BJ (cell line): ENCODE data around the gene RFX4. TPM values are rescaled to one million over a fixed set of nuclear protein-coding genes. Genes with fewer than 3 reads are reported as not detected.

Experiments used
- CTCF ChIA-PET: fragments of 350-600 bp; formaldehyde crosslinking; extraction: SDS; loops from one replicate; lab custom pipeline; 2021; ENCODE audit warnings: antibody characterized with exemption, inconsistent platforms; lab: Yijun Ruan, JAX
- POLR2A ChIA-PET: fragments of 300-600 bp; sonication (Branson Sonifier 250); formaldehyde crosslinking; extraction: SDS; loops from one replicate; lab custom pipeline; 2021; ENCODE audit warnings: antibody characterized with exemption; lab: Charles Lee
- DNase-seq: peaks from one replicate; pipeline ENCODE4 v3.0.0-alpha.2; 2011; ENCODE audit warnings: low read depth
- H3K27me3 ChIP-seq: 2 replicates; pipeline ENCODE4 v1.6.0; 2011; ENCODE audit warnings: low read length; ENCODE audit not compliant: control insufficient read depth, insufficient read depth
- H3K36me3 ChIP-seq: 2 replicates; pipeline ENCODE4 v1.5.1; 2011; ENCODE audit warnings: low read length; ENCODE audit not compliant: control insufficient read depth, insufficient read depth
- H3K4me3 ChIP-seq: 2 replicates; pipeline ENCODE4 v1.5.1; 2011; ENCODE audit warnings: low read depth, mild to moderate bottlenecking, control low read depth, low read length
- CTCF ChIP-seq: IDR thresholded peaks from 2 replicates; pipeline ENCODE4 v1.5.1; 2011; ENCODE audit warnings: low read depth, mild to moderate bottlenecking, control low read depth, inconsistent platforms, low read length, moderate library complexity; ENCODE audit not compliant: insufficient read depth
- polyA plus RNA-seq: library from polyadenylated mRNA; depleted of rRNA; stranded (reverse); fragments of >200 nt; gene quantifications from 2 replicates; pipeline ENCODE4 v1.2.3, GENCODE V29; 2011

RFX4 gene
- polyA plus RNA-seq, 1 experiment: not detected

- TF ChIP-seq CTCF: no peak
- CTCF ChIA-PET: no interaction called here
- Histone ChIP-seq H3K36me3 (no peaks in the 10 kb centered on the region), H3K27me3 (no peaks in the 10 kb centered on the region), H3K4me3 (no peak overlapping the region)
- POLR2A ChIA-PET: no interaction called here
- no peak for DNase-seq
Measured at GRCh38 chr12:106646472-106646871, 63.7 kb downstream of the RFX4 start.

- no peak for DNase-seq
- no peak overlapping the region for H3K4me3 ChIP-seq
- no peaks in the 10 kb centered on the region for H3K36me3 ChIP-seq
- no peak for TF ChIP-seq CTCF
- no peaks in the 10 kb centered on the region for H3K27me3 ChIP-seq
- ChIA-PET CTCF (interaction anchor here (0.9 kb wide), 1 partner anchor 29 kb away, joined by 3 read pairs; no protein-coding TSS in a partner anchor), POLR2A (no interaction called here)
Measured at GRCh38 chr12:106647793-106648514, 65.2 kb downstream of the RFX4 start.

GRCh38 chr12:106648736-106649135 is 65.9 kb downstream of the RFX4 start:
- Histone ChIP-seq H3K4me3 (no peak overlapping the region), H3K36me3 (no peaks in the 10 kb centered on the region), H3K27me3 (no peaks in the 10 kb centered on the region)
- TF ChIP-seq CTCF: no peak
- no peak for DNase-seq
- POLR2A ChIA-PET: no interaction called here
- CTCF ChIA-PET: interaction anchor here (0.9 kb wide), 1 partner anchor 30 kb away, joined by 3 read pairs; no protein-coding TSS in a partner anchor

GRCh38 chr12:106651552-106651951 is 68.7 kb downstream of the RFX4 start:
- ChIA-PET POLR2A (no interaction called here), CTCF (no interaction called here)
- no peak for TF ChIP-seq CTCF
- H3K27me3 ChIP-seq: no peaks in the 10 kb centered on the region; the same call in none of the 2 replicates
- H3K36me3 ChIP-seq: no peaks in the 10 kb centered on the region
- H3K4me3 ChIP-seq: no peak overlapping the region
- no peak for DNase-seq

- Histone ChIP-seq H3K36me3 (no peaks in the 10 kb centered on the region), H3K27me3 (no peaks in the 10 kb centered on the region; the same call in none of the 2 replicates), H3K4me3 (no peak overlapping the region)
- TF ChIP-seq CTCF: no peak
- CTCF ChIA-PET: no interaction called here
- POLR2A ChIA-PET: no interaction called here
- DNase-seq: no peak
Measured at GRCh38 chr12:106652510-106653015, 69.8 kb downstream of the RFX4 start.
